A549 (cell line): ENCODE data around the gene SUDS3.

Experiments
- CBX8 ChIP-seq: fragments of 200-600 bp; sonication (generic); IDR thresholded peaks from 2 replicates; pipeline ENCODE4 v1.6.1; 2016
- JUNB ChIP-seq: fragments of >200 bp; sonication (Bioruptor Twin); formaldehyde crosslinking; IDR thresholded peaks from 2 replicates; pipeline ENCODE4 v1.6.1; 2016
- RARB ChIP-seq: fragments of 250-450 bp; sonication (Bioruptor Pico); IDR thresholded peaks from 2 replicates; pipeline ENCODE4 v1.8.0; 2021; ENCODE audit warnings: mild to moderate bottlenecking, moderate library complexity
- TF ChIP-seq, protein P1 (sequence below): fragments of 450-650 bp; IDR thresholded peaks from 2 replicates; pipeline ENCODE4 v1.6.1; 2014; ENCODE audit warnings: antibody characterized with exemption

DNA sequence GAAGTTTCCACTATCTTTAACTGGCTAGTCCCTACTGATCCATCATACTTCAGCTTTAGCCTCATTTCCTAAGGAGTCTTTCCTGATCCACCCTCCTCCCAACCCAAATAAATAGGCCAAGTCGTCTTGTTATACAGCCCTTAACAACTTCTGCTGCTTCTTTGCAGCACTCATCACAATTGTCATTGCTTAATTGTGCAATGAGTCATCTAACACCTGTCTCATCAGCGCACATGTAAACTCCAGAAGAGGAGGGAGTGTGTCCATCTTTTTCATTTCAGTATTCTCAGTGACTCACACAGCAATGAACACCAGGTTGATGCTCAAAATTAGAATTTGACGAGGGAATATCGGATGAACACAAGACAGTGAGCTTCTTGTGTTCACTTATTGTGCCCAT is 87.3 kb downstream of the SUDS3 start:
- no peak for TF ChIP-seq CBX8
- TF ChIP-seq, protein P1, sequence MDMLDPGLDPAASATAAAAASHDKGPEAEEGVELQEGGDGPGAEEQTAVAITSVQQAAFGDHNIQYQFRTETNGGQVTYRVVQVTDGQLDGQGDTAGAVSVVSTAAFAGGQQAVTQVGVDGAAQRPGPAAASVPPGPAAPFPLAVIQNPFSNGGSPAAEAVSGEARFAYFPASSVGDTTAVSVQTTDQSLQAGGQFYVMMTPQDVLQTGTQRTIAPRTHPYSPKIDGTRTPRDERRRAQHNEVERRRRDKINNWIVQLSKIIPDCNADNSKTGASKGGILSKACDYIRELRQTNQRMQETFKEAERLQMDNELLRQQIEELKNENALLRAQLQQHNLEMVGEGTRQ: no peak
- no peak for TF ChIP-seq RARB (CRISPR knock-in tag)
- no peak for TF ChIP-seq JUNB
